Erythroblast (primary cell): ENCODE results near the gene ALG2.

ENCODE experiments used
- GATA1 ChIP-seq: IDR thresholded peaks from 2 replicates; pipeline ENCODE4 v1.6.1; 2011; ENCODE audit warnings: low read depth, mild to moderate bottlenecking, control low read depth, low read length, moderate library complexity
- POLR2A ChIP-seq: IDR thresholded peaks from 2 replicates; pipeline ENCODE4 v1.6.1; 2011; ENCODE audit warnings: mild to moderate bottlenecking, low read length

GRCh38 chr9:99182356-99182755, 39.4 kb downstream of the ALG2 start:
- no peak for TF ChIP-seq POLR2A
- no peak for TF ChIP-seq GATA1
